ENCODE results near the gene PLA2G2D. TPM values are rescaled to one million over a fixed set of nuclear protein-coding genes. Genes with fewer than 3 reads are reported as not detected.

The PLA2G2D gene
- total and polyA plus RNA-seq, 2 of the 8 experiments (the other 6 are each of a cell fraction or from before 2014, with no cell fraction given): not detected

DNA sequence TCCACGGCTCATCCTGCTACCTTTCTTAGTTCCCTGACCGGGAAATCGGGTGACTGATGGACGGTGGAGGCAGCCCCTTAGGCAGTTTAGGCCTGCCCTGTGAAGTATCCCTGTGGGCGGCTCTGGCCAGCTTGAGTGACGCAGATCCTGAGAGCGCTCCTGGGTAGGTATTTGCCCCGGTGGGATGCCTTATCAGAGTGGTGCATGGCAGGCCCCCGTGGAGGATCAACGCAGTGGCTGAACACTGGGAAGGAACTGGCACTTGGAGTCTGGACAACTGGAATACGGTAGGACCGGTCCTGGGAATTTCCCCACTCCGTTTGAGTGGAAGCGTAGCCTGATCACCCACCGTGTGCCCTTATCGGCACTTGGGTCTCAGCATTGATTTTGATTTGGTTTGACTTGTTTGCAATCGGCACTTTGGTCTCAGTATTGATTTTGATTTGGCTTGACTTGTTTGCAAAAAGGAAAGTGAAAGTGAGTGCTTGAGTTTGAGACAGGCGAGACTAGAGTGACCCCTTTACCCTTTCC, 35.0 kb upstream of the PLA2G2D start:
- no peak overlapping the region for H3K18ac ChIP-seq (ENCODE audit: extremely low read depth, low read length)
- no peaks in the 10 kb centered on the region for H4K20me1 ChIP-seq (replicated peaks in 1 of 2; ENCODE audit: control insufficient read depth in 1 of 2, insufficient read depth in 2 of 2, low read length in 2 of 2)
- no peak overlapping the region for H3K23ac ChIP-seq (ENCODE audit: insufficient read length)
- POLR2A ChIA-PET (ENCODE audit: partially characterized antibody): interaction anchor here (1.0 to 1.2 kb wide), 3 partner anchors 7 to 211 kb away, joined by 3 to 4 read pairs (median 4); no protein-coding TSS in a partner anchor
- H3K56ac ChIP-seq (replicated peaks; ENCODE audit: insufficient read length, low read depth, low read length): no peak overlapping the region
- H3K27me3 ChIP-seq (replicated peaks in 1 of 4; ENCODE audit: control insufficient read depth in 3 of 4, extremely low read depth in 1 of 4, insufficient read depth in 3 of 4, low read length in 3 of 4): no peaks in the 10 kb centered on the region
- H4K5ac ChIP-seq (ENCODE audit: insufficient read length, low read depth, low read length): no peak overlapping the region
- CTCF ChIA-PET (ENCODE audit: partially characterized antibody): interaction anchor here (0.6 to 13.5 kb wide), 9 partner anchors 9 to 235 kb away, joined by 3 to 127 read pairs (median 59); partner anchors contain the start of genes PLA2G2A and PLA2G2E
- no peak overlapping the region for H3K27ac ChIP-seq (ENCODE audit: low read depth, low read length)
- H3K4me1 ChIP-seq (replicated peaks in 1 of 4; ENCODE audit: control insufficient read depth in 3 of 4, insufficient read depth in 4 of 4, low read length in 3 of 4): peaks cover 0 to 11% (median 5%) of the 10 kb centered on the region in 4 experiments; a peak in 6 of 7 replicates
- no peaks in the 10 kb centered on the region for H3K79me2 ChIP-seq (ENCODE audit: control insufficient read depth in 1 of 2, insufficient read depth in 2 of 2, low read length in 2 of 2)
- DNase-seq (ENCODE audit: low read depth in 1 of 2, low spot score in 2 of 2): no peak
- no peaks in the 10 kb centered on the region for H3K79me1 ChIP-seq (ENCODE audit: low read depth, low read length)
- 0 out of 4 replicates have a peak, but pooled peaks cover 0 to 4% of the 10 kb centered on the region in 2 experiments for H3K9me3 ChIP-seq (ENCODE audit: insufficient read depth in 2 of 2, low read depth in 1 of 2, low read length in 1 of 2)
- no peak overlapping the region for H2BK20ac ChIP-seq (ENCODE audit: low read length)
- no peak overlapping the region for H3K14ac ChIP-seq (ENCODE audit: insufficient read length)
- H3K23me2 ChIP-seq (ENCODE audit: low read depth, low read length): no peaks in the 10 kb centered on the region
- no peak for FAIRE-seq
- no peak overlapping the region for H2AFZ ChIP-seq (ENCODE audit: low read length)
- H4K8ac ChIP-seq (ENCODE audit: extremely low read depth, insufficient read depth, low read length): no peak overlapping the region
- H3K9ac ChIP-seq (replicated peaks in 1 of 4; ENCODE audit: extremely low read depth in 1 of 4, low read depth in 3 of 4, low read length in 3 of 4): no peak overlapping the region
- H3K36me3 ChIP-seq (ENCODE audit: control insufficient read depth in 2 of 4, insufficient read depth in 4 of 4, low read length in 3 of 4): no peaks in the 10 kb centered on the region
- no peak overlapping the region for H3K4ac ChIP-seq (replicated peaks; ENCODE audit: insufficient read length, low read depth, low read length)
- H3K4me2 ChIP-seq (ENCODE audit: insufficient read depth in 1 of 2, low read depth in 2 of 2, low read length in 2 of 2): no peak overlapping the region
- no peak overlapping the region for H3K4me3 ChIP-seq (ENCODE audit: extremely low read depth in 1 of 4, insufficient read depth in 2 of 4, low read depth in 3 of 4, low read length in 4 of 4)
- no peak overlapping the region for H2BK12ac ChIP-seq (ENCODE audit: low read depth, low read length)
- no peak overlapping the region for H2AK5ac ChIP-seq (ENCODE audit: low read depth, low read length)
- H2BK15ac ChIP-seq (ENCODE audit: low read length): no peak overlapping the region
- no peak overlapping the region for H2BK120ac ChIP-seq (replicated peaks; ENCODE audit: low read depth, low read length)
- WGBS, 2 experiments (ENCODE audit: extremely low coverage in 1 of 2, insufficient coverage in 1 of 2, insufficient read length in 1 of 2, insufficient replicate concordance in 2 of 2, low coverage in 1 of 2, low lambda C conversion rate in 2 of 2, missing lambda C conversion rate in 1 of 2): 91% methylated on average over 18 of the region's 18 CpGs; no CpG with 5 or more reads in 1 of the 2 experiments
- no peak overlapping the region for H2BK5ac ChIP-seq (ENCODE audit: low read depth, low read length)
- H4K91ac ChIP-seq (replicated peaks; ENCODE audit: insufficient read length, low read length): no peak overlapping the region
- TF ChIP-seq CHD1 (IDR thresholded peaks at IDR 0.05; ENCODE audit: low read depth, low read length): no peak
- no peak for TF ChIP-seq SIRT6 (IDR thresholded peaks at IDR 0.05; ENCODE audit: low read length)
- TF ChIP-seq KDM5A (IDR thresholded peaks at IDR 0.05; ENCODE audit: low read length): no peak
- TF ChIP-seq RNF2 (IDR thresholded peaks at IDR 0.05; ENCODE audit: borderline replicate concordance, low read depth, low read length, missing control alignments, poor library complexity, severe bottlenecking): no peak
- no peak for TF ChIP-seq BRCA1 (IDR thresholded peaks at IDR 0.05; ENCODE audit: low read depth, low read length)
- no peak for TF ChIP-seq ZNF274 (IDR thresholded peaks at IDR 0.05; ENCODE audit: borderline replicate concordance, extremely low read depth, low read length)
- TF ChIP-seq PHF8 (conservative IDR thresholded peaks at IDR 0.05; ENCODE audit: low read depth, low read length): no peak
- TF ChIP-seq EZH2 (IDR thresholded peaks at IDR 0.05; ENCODE audit: low read depth, low read length, severe bottlenecking): no peak
- TF ChIP-seq ATF3 (IDR thresholded peaks at IDR 0.05; ENCODE audit: insufficient read depth, low read depth, low read length): no peak
- no peak for TF ChIP-seq YY1 (IDR thresholded peaks at IDR 0.05; ENCODE audit: low read depth, low read length)
- no peak for TF ChIP-seq CTBP2 (IDR thresholded peaks at IDR 0.05; ENCODE audit: borderline replicate concordance, insufficient read depth, insufficient read length, low read length)
- no peak for TF ChIP-seq SUZ12 (IDR thresholded peaks at IDR 0.05; ENCODE audit: low read length)
